WI38 (cell line): ENCODE results near the gene CCND3.

Experiments used
- H3K4me3 ChIP-seq: 2 replicates; pipeline ENCODE4 v1.5.1; 2011; ENCODE audit warnings: low read depth, mild to moderate bottlenecking, control low read depth, low read length
- TF ChIP-seq, protein P1 (sequence below): IDR thresholded peaks from 2 replicates; pipeline ENCODE4 v1.5.1; 2012; ENCODE audit warnings: low read depth, mild to moderate bottlenecking, control low read depth, low read length

Gene CCND3

GRCh38 chr6:41938590-41939175 lies 2.9 kb downstream of the CCND3 start:
- TF ChIP-seq, protein P1, sequence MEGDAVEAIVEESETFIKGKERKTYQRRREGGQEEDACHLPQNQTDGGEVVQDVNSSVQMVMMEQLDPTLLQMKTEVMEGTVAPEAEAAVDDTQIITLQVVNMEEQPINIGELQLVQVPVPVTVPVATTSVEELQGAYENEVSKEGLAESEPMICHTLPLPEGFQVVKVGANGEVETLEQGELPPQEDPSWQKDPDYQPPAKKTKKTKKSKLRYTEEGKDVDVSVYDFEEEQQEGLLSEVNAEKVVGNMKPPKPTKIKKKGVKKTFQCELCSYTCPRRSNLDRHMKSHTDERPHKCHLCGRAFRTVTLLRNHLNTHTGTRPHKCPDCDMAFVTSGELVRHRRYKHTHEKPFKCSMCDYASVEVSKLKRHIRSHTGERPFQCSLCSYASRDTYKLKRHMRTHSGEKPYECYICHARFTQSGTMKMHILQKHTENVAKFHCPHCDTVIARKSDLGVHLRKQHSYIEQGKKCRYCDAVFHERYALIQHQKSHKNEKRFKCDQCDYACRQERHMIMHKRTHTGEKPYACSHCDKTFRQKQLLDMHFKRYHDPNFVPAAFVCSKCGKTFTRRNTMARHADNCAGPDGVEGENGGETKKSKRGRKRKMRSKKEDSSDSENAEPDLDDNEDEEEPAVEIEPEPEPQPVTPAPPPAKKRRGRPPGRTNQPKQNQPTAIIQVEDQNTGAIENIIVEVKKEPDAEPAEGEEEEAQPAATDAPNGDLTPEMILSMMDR: no peak
- H3K4me3 ChIP-seq: peak overlapping the region; percentile 78

DNA sequence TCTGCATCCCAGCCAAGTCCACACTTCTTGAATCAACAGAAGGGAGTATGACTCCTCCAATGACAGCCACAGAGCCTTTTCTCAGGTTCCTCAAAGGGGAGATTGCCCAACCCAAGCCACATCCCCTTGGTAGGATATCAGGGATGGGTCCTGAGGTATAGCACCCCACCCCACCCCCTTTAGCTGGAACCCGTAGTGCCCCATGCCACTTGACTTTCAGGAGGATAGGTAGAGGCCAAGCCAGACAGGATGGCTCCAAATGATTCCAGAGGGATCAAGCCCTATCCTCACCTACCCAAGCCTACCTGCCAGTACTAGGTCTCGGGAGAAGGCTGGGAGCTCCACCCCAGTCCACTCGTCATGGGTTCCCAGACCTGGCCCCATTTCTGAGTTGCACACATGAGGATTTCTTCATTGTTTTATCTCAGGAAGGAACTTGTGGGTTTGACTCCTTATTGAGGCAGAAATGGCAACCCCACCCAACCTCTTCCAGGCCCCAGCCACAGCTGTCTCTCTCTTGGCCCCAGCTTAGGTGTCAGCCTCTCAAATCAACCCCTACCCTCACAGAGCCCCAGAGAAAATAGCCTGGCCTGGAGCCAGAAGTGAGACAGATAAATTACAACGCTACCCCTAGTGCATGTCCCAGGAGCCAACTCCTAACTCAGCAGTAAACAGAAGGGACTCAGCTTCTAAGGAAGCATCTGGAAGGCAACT lies 3.6 kb downstream of the CCND3 start:
- TF ChIP-seq, protein P1: no peak
- H3K4me3 ChIP-seq: no peak overlapping the region

- TF ChIP-seq, protein P1: no peak
- no peak overlapping the region for H3K4me3 ChIP-seq
Measured at GRCh38 chr6:41937472-41937860, 4.1 kb downstream of the CCND3 start.

- TF ChIP-seq, protein P1: peak; percentile 88
- no peak overlapping the region for H3K4me3 ChIP-seq
Measured at GRCh38 chr6:41936073-41936837, 5.4 kb downstream of the CCND3 start.

- TF ChIP-seq, protein P1: no peak
- no peak overlapping the region for H3K4me3 ChIP-seq
Measured at GRCh38 chr6:41935685-41936072, 5.9 kb downstream of the CCND3 start.

- no peak overlapping the region for H3K4me3 ChIP-seq
- TF ChIP-seq, protein P1: no peak
Measured at GRCh38 chr6:41935193-41935574, 6.4 kb downstream of the CCND3 start.
